Astrocyte of the spinal cord (primary cell): ENCODE data around the gene ZNF326.

Source experiments
- DNase-seq: peaks from one replicate; pipeline ENCODE4 v3.0.0; 2011; ENCODE audit warnings: low read depth, low spot score
- H3K4me3 ChIP-seq: 2 replicates; pipeline ENCODE4 v1.5.1; 2011; ENCODE audit warnings: low read depth, mild to moderate bottlenecking, low read length, moderate library complexity
- CTCF ChIP-seq: IDR thresholded peaks from 2 replicates; pipeline ENCODE4 v1.5.1; 2012; ENCODE audit warnings: low read depth, mild to moderate bottlenecking, low read length, inconsistent platforms
- in situ Hi-C: cut with HindIII; loops from 2 replicates; pipeline ENCODE4 v1.10.0; 2017; ENCODE audit warnings: low sequenced_read_pairs

The ZNF326 gene

GRCh38 chr1:90074137-90074536 is 79.2 kb downstream of the ZNF326 start:
- TF ChIP-seq CTCF: no peak
- no peak overlapping the region for H3K4me3 ChIP-seq
- no peak for DNase-seq
- in situ Hi-C loops: no loop called here

- no peak overlapping the region for H3K4me3 ChIP-seq
- no peak for DNase-seq
Measured at GRCh38 chr1:90074566-90074965, 79.7 kb downstream of the ZNF326 start.

GRCh38 chr1:90074970-90075391 is 80.1 kb downstream of the ZNF326 start:
- in situ Hi-C loops: no loop called here
- no peak overlapping the region for H3K4me3 ChIP-seq

More at GRCh38 chr1:90074566-90074965, 79.7 kb downstream of the ZNF326 start:
- TF ChIP-seq CTCF: no peak
- in situ Hi-C loops: no loop called here

GRCh38 chr1:90083995-90084394 is 89.1 kb downstream of the ZNF326 start:
- TF ChIP-seq CTCF: no peak
- in situ Hi-C loops: no loop called here
- H3K4me3 ChIP-seq: no peak overlapping the region
- DNase-seq: no peak

More at GRCh38 chr1:90074970-90075391, 80.1 kb downstream of the ZNF326 start:
- no peak for DNase-seq
- TF ChIP-seq CTCF: no peak
